Measurements from ENCODE around the gene COL5A2.

The COL5A2 gene

GRCh38 chr2:189016311-189016861 lies 163.2 kb downstream of the COL5A2 start:
- DNase-seq (ENCODE audit: low spot score): no peak
- TF ChIP-seq CTCF (IDR thresholded peaks at IDR 0.05; ENCODE audit: poor library complexity, severe bottlenecking): no peak
- H3K27ac ChIP-seq (ENCODE audit: poor library complexity, severe bottlenecking): no peak overlapping the region
- H3K9me3 ChIP-seq (ENCODE audit: severe bottlenecking): no peaks in the 10 kb centered on the region
- no peak overlapping the region for H3K4me3 ChIP-seq (ENCODE audit: severe bottlenecking)
- no peak for ATAC-seq (ENCODE audit: low read depth)
- H3K36me3 ChIP-seq (ENCODE audit: low read depth): no peaks in the 10 kb centered on the region
- peaks cover 6% of the 10 kb centered on the region for H3K4me1 ChIP-seq (ENCODE audit: insufficient read depth, poor library complexity, severe bottlenecking)
- H3K27me3 ChIP-seq (ENCODE audit: insufficient read depth, poor library complexity, severe bottlenecking): no peaks in the 10 kb centered on the region

- H3K27me3 ChIP-seq (ENCODE audit: insufficient read depth, poor library complexity, severe bottlenecking): no peaks in the 10 kb centered on the region
- H3K27ac ChIP-seq (ENCODE audit: poor library complexity, severe bottlenecking): no peak overlapping the region
- H3K9me3 ChIP-seq (ENCODE audit: severe bottlenecking): no peaks in the 10 kb centered on the region
- ATAC-seq (ENCODE audit: low read depth) (no peak), DNase-seq (ENCODE audit: low spot score) (no peak)
- H3K4me1 ChIP-seq (ENCODE audit: insufficient read depth, poor library complexity, severe bottlenecking): peaks cover 6% of the 10 kb centered on the region
- H3K36me3 ChIP-seq (ENCODE audit: low read depth): no peaks in the 10 kb centered on the region
- TF ChIP-seq CTCF (IDR thresholded peaks at IDR 0.05; ENCODE audit: poor library complexity, severe bottlenecking): no peak
- no peak overlapping the region for H3K4me3 ChIP-seq (ENCODE audit: severe bottlenecking)
Observed at GRCh38 chr2:189015359-189015758, 164.2 kb downstream of the COL5A2 start.

- H3K27me3 ChIP-seq (ENCODE audit: insufficient read depth, poor library complexity, severe bottlenecking): no peaks in the 10 kb centered on the region
- no peak for DNase-seq (ENCODE audit: low spot score)
- H3K4me1 ChIP-seq (ENCODE audit: insufficient read depth, poor library complexity, severe bottlenecking): peaks cover 6% of the 10 kb centered on the region
- H3K4me3 ChIP-seq (ENCODE audit: severe bottlenecking): no peak overlapping the region
- no peaks in the 10 kb centered on the region for H3K9me3 ChIP-seq (ENCODE audit: severe bottlenecking)
- ATAC-seq (ENCODE audit: low read depth): no peak
- H3K36me3 ChIP-seq (ENCODE audit: low read depth): no peaks in the 10 kb centered on the region
- no peak overlapping the region for H3K27ac ChIP-seq (ENCODE audit: poor library complexity, severe bottlenecking)
- no peak for TF ChIP-seq CTCF (IDR thresholded peaks at IDR 0.05; ENCODE audit: poor library complexity, severe bottlenecking)
Observed at GRCh38 chr2:189014449-189015138, 165.0 kb downstream of the COL5A2 start.

GRCh38 chr2:189013671-189014448 lies 165.7 kb downstream of the COL5A2 start:
- no peaks in the 10 kb centered on the region for H3K36me3 ChIP-seq (ENCODE audit: low read depth)
- ATAC-seq (ENCODE audit: low read depth): no peak
- DNase-seq (ENCODE audit: low spot score): no peak
- no peak for TF ChIP-seq CTCF (IDR thresholded peaks at IDR 0.05; ENCODE audit: poor library complexity, severe bottlenecking)
- no peaks in the 10 kb centered on the region for H3K9me3 ChIP-seq (ENCODE audit: severe bottlenecking)
- H3K27ac ChIP-seq (ENCODE audit: poor library complexity, severe bottlenecking): no peak overlapping the region
- no peaks in the 10 kb centered on the region for H3K27me3 ChIP-seq (ENCODE audit: insufficient read depth, poor library complexity, severe bottlenecking)
- peaks cover 6% of the 10 kb centered on the region for H3K4me1 ChIP-seq (ENCODE audit: insufficient read depth, poor library complexity, severe bottlenecking)
- H3K4me3 ChIP-seq (ENCODE audit: severe bottlenecking): no peak overlapping the region

All from RWPE2 (cell line).